Osteoblast (primary cell): ENCODE data around the gene SLC13A3. TPM values are rescaled to one million over a fixed set of nuclear protein-coding genes. Genes with fewer than 3 reads are reported as not detected.

Source experiments
- DNase-seq: peaks from one replicate; pipeline ENCODE4 v3.0.0; 2011; ENCODE audit warnings: low spot score, mixed read lengths; ENCODE audit not compliant: insufficient read length; ENCODE audit errors: missing footprints
- H2AFZ ChIP-seq: 2 replicates; pipeline ENCODE4 v1.6.0; 2011; ENCODE audit warnings: mild to moderate bottlenecking, low read length
- H3K27ac ChIP-seq: 2 replicates; pipeline ENCODE4 v1.5.1; 2011; ENCODE audit warnings: mild to moderate bottlenecking, low read depth, low read length, moderate library complexity
- H3K27me3 ChIP-seq: 2 replicates; pipeline ENCODE4 v1.6.0; 2012; ENCODE audit warnings: mild to moderate bottlenecking, control low read depth, inconsistent platforms, low read length, moderate library complexity; ENCODE audit not compliant: insufficient read depth
- H3K36me3 ChIP-seq: 2 replicates; pipeline ENCODE4 v1.5.1; 2011; ENCODE audit warnings: mild to moderate bottlenecking, low read length, control low read depth, moderate library complexity; ENCODE audit not compliant: insufficient read depth
- H3K4me1 ChIP-seq: 2 replicates; pipeline ENCODE4 v1.5.1; 2011; ENCODE audit warnings: mild to moderate bottlenecking, low read length, control low read depth, moderate library complexity; ENCODE audit not compliant: insufficient read depth
- H3K4me2 ChIP-seq: 2 replicates; pipeline ENCODE4 v1.6.0; 2011; ENCODE audit warnings: mild to moderate bottlenecking, low read length; ENCODE audit not compliant: insufficient read depth
- H3K4me3 ChIP-seq: fragments of 200-600 bp; sonication (generic); 3 replicates; pipeline ENCODE4 v1.5.1; 2012; ENCODE audit warnings: mild to moderate bottlenecking, low read length, inconsistent platforms; ENCODE audit not compliant: insufficient read depth
- H3K79me2 ChIP-seq: 2 replicates; pipeline ENCODE4 v1.6.0; 2012; ENCODE audit warnings: mild to moderate bottlenecking, low read length, control low read depth, inconsistent platforms; ENCODE audit not compliant: insufficient read depth
- H3K9me3 ChIP-seq: 2 replicates; pipeline ENCODE4 v1.5.1; 2011; ENCODE audit warnings: low read depth, low read length, control low read depth
- H4K20me1 ChIP-seq: 2 replicates; pipeline ENCODE4 v1.6.0; 2012; ENCODE audit warnings: mild to moderate bottlenecking, low read length, control low read depth; ENCODE audit not compliant: insufficient read depth
- total RNA-seq: library from RNA; depleted of rRNA; stranded (reverse); fragments of >200 nt; gene quantifications from 2 replicates; pipeline ENCODE4 v1.2.3, GENCODE V29; 2012
- TF ChIP-seq, protein P1 (sequence below): IDR thresholded peaks from 2 replicates; pipeline ENCODE4 v1.5.1; 2011; ENCODE audit warnings: mild to moderate bottlenecking, low read depth, low read length, moderate library complexity; ENCODE audit errors: extremely low read depth

Gene SLC13A3
- total RNA-seq, 1 donor, result 1.8 TPM

DNA sequence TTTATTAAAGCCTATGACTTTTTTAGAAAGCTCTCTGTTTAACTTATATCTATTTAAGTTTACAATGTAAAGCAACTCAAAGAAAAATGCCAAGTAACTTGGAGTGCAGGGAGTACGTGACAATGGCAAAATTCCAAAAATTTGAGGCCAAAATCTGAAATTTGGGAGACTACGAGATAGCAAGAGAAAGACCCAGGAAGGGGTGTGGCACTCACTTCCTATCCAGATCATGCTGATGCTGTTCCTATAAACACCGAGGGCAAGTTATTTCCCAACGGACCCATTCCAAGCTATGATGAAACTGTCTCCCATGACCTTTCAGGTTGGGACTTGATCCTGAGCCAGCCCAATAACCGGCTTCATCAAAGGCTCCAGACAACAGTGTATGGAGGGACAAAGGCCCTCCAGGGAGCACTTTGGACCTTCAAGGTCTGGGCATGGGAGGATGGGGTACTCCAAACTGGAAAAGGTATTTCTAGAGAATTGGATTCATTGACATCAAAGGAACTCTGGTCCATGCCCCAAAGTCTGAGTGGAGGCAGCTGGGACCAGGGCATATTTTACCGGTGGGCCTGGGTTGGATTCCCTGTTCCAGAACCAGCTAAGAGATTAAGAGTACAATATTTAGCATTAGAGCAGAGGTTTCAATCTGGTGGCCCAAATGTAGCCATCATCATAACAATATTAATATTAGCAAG lies 15.7 kb upstream of the SLC13A3 start:
- Histone ChIP-seq H3K36me3 (no peaks in the 10 kb centered on the region), H3K79me2 (no peaks in the 10 kb centered on the region), H2AFZ (no peak overlapping the region), H4K20me1 (no peaks in the 10 kb centered on the region), H3K9me3 (no peaks in the 10 kb centered on the region), H3K4me3 (no peak overlapping the region), H3K27ac (no peak overlapping the region), H3K4me2 (no peak overlapping the region), H3K4me1 (no peaks in the 10 kb centered on the region), H3K27me3 (no peaks in the 10 kb centered on the region)
- DNase-seq, result no peak
- TF ChIP-seq, protein P1, sequence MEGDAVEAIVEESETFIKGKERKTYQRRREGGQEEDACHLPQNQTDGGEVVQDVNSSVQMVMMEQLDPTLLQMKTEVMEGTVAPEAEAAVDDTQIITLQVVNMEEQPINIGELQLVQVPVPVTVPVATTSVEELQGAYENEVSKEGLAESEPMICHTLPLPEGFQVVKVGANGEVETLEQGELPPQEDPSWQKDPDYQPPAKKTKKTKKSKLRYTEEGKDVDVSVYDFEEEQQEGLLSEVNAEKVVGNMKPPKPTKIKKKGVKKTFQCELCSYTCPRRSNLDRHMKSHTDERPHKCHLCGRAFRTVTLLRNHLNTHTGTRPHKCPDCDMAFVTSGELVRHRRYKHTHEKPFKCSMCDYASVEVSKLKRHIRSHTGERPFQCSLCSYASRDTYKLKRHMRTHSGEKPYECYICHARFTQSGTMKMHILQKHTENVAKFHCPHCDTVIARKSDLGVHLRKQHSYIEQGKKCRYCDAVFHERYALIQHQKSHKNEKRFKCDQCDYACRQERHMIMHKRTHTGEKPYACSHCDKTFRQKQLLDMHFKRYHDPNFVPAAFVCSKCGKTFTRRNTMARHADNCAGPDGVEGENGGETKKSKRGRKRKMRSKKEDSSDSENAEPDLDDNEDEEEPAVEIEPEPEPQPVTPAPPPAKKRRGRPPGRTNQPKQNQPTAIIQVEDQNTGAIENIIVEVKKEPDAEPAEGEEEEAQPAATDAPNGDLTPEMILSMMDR, result no peak

DNA sequence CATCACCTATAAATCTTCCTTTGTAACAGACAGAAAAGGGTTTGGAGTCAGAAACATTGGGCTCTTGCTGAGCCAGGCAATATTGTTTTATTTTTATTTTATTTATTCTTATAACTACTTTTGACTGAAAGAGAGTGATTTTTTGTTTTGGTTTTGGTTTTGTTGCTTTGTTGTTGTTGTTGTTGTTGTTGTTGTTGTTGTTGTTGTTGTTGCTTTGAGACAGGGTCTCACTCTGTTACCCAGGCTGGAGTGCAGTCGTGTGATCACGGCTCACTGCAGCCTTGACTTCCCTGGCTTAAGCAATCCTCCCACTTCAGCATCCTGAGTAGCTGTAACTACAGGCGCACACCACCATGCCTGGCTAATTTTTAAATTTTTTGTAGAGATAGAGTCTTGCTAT lies 15.0 kb upstream of the SLC13A3 start:
- no peak for DNase-seq
- H3K9me3 ChIP-seq, result no peaks in the 10 kb centered on the region
- no peaks in the 10 kb centered on the region for H3K27me3 ChIP-seq
- no peaks in the 10 kb centered on the region for H4K20me1 ChIP-seq
- no peak overlapping the region for H3K27ac ChIP-seq
- H3K79me2 ChIP-seq, result no peaks in the 10 kb centered on the region
- no peaks in the 10 kb centered on the region for H3K4me1 ChIP-seq
- no peak overlapping the region for H3K4me2 ChIP-seq
- no peaks in the 10 kb centered on the region for H3K36me3 ChIP-seq
- TF ChIP-seq, protein P1, result no peak
- H3K4me3 ChIP-seq, result no peak overlapping the region
- no peak overlapping the region for H2AFZ ChIP-seq

DNA sequence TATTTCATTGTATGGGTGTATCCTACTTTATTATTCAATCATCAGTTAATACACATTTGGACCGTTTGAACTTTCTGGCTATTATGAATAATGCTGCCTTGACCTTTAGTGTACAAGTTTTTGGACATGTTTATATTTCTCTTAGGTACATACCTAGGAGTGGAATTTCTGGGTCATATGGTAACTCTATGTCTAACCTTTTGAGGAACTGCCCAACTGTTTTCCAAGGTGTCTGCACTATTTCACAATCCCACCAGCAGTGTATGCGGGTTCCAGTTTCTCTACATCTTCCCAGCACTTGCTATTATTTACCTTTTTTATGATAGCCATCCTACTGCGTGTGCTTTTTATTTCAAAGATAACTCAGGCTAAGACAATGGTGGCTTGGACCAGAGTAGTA lies 14.3 kb upstream of the SLC13A3 start:
- no peaks in the 10 kb centered on the region for H3K79me2 ChIP-seq
- no peak overlapping the region for H3K27ac ChIP-seq
- TF ChIP-seq, protein P1, result no peak
- H4K20me1 ChIP-seq, result no peaks in the 10 kb centered on the region
- H3K9me3 ChIP-seq, result no peaks in the 10 kb centered on the region
- no peak overlapping the region for H3K4me3 ChIP-seq
- H3K4me1 ChIP-seq, result no peaks in the 10 kb centered on the region
- no peak for DNase-seq
- no peaks in the 10 kb centered on the region for H3K27me3 ChIP-seq
- H2AFZ ChIP-seq, result no peak overlapping the region
- H3K4me2 ChIP-seq, result no peak overlapping the region
- no peaks in the 10 kb centered on the region for H3K36me3 ChIP-seq

DNA sequence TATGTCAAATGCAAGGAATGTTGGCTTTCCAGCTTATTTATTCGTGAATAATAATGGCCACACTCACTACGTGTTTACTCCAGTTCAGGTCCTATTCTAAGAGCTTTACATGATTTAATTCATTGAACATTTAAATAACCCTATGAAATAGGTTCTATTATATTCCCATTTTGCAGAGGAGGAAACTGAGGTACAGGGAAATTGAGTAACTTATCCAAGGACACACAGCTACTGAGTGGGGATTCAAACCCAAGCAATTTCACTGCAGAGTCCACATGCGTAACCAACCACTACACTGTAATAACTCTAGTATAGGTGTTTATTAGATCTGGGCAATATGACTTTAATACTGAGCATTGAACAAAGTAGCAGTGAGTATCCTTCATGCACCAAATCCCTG lies 12.3 kb upstream of the SLC13A3 start:
- DNase-seq, result no peak
- no peaks in the 10 kb centered on the region for H3K4me1 ChIP-seq
- no peak overlapping the region for H3K27ac ChIP-seq
- no peaks in the 10 kb centered on the region for H3K36me3 ChIP-seq
- no peak overlapping the region for H3K4me2 ChIP-seq
- no peak overlapping the region for H2AFZ ChIP-seq
- H3K27me3 ChIP-seq, result no peaks in the 10 kb centered on the region
- TF ChIP-seq, protein P1, result no peak
- no peaks in the 10 kb centered on the region for H4K20me1 ChIP-seq
- H3K9me3 ChIP-seq, result no peaks in the 10 kb centered on the region
- H3K79me2 ChIP-seq, result no peaks in the 10 kb centered on the region
- no peak overlapping the region for H3K4me3 ChIP-seq
